NCI-H345 (cell line): ENCODE measurements around the gene SSBP3.

Experiments
- DNase-seq: peaks from one replicate; lab custom pipeline; 2025; lab: John Stamatoyannopoulos, UW

Gene SSBP3

GRCh38 chr1:54329312-54330003 is 76.7 kb downstream of the SSBP3 start:
- DNase-seq: no peak

- no peak for DNase-seq
These were observed 78.0 kb downstream of the SSBP3 start for GRCh38 chr1:54328066-54328636.

GRCh38 chr1:54327386-54328065 is 78.7 kb downstream of the SSBP3 start:
- DNase-seq: no peak

GRCh38 chr1:54326543-54327385 is 79.4 kb downstream of the SSBP3 start:
- DNase-seq: no peak

- DNase-seq: no peak
These were observed 80.3 kb downstream of the SSBP3 start for GRCh38 chr1:54325703-54326461.

GRCh38 chr1:54325284-54325683 is 80.9 kb downstream of the SSBP3 start:
- DNase-seq: no peak

- DNase-seq: no peak
These were observed 81.7 kb downstream of the SSBP3 start for GRCh38 chr1:54324251-54325140.

GRCh38 chr1:54323921-54324250 is 82.3 kb downstream of the SSBP3 start:
- no peak for DNase-seq

- no peak for DNase-seq
These were observed 82.9 kb downstream of the SSBP3 start for GRCh38 chr1:54323324-54323739.

- DNase-seq: no peak
These were observed 87.9 kb downstream of the SSBP3 start for GRCh38 chr1:54318246-54318814.

GRCh38 chr1:54317084-54317483 is 89.1 kb downstream of the SSBP3 start:
- no peak for DNase-seq

GRCh38 chr1:54315099-54315498 is 91.1 kb downstream of the SSBP3 start:
- DNase-seq: no peak

- DNase-seq: peak; percentile 31
These were observed 91.5 kb downstream of the SSBP3 start for GRCh38 chr1:54314696-54315095.

GRCh38 chr1:54312796-54313316 is 93.3 kb downstream of the SSBP3 start:
- DNase-seq: peak; percentile 41

- DNase-seq: no peak
These were observed 94.7 kb downstream of the SSBP3 start for GRCh38 chr1:54311506-54311905.

GRCh38 chr1:54310439-54311328 is 95.5 kb downstream of the SSBP3 start:
- peak; percentile 44 for DNase-seq

- DNase-seq: peak; percentile 91
These were observed 96.4 kb downstream of the SSBP3 start for GRCh38 chr1:54309631-54310366.

GRCh38 chr1:54307305-54307704 is 98.9 kb downstream of the SSBP3 start:
- DNase-seq: no peak
